LNCAP (cell line): ENCODE measurements around the gene JAGN1.

ENCODE experiments used
- TF ChIP-seq, protein P1 (sequence below): fragments of 450-650 bp; IDR thresholded peaks from 2 replicates; pipeline ENCODE4 v1.5.1; 2017; ENCODE audit warnings: mild to moderate bottlenecking

The JAGN1 gene

GRCh38 chr3:9913601-9914000 is 23.2 kb downstream of the JAGN1 start:
- TF ChIP-seq, protein P1, sequence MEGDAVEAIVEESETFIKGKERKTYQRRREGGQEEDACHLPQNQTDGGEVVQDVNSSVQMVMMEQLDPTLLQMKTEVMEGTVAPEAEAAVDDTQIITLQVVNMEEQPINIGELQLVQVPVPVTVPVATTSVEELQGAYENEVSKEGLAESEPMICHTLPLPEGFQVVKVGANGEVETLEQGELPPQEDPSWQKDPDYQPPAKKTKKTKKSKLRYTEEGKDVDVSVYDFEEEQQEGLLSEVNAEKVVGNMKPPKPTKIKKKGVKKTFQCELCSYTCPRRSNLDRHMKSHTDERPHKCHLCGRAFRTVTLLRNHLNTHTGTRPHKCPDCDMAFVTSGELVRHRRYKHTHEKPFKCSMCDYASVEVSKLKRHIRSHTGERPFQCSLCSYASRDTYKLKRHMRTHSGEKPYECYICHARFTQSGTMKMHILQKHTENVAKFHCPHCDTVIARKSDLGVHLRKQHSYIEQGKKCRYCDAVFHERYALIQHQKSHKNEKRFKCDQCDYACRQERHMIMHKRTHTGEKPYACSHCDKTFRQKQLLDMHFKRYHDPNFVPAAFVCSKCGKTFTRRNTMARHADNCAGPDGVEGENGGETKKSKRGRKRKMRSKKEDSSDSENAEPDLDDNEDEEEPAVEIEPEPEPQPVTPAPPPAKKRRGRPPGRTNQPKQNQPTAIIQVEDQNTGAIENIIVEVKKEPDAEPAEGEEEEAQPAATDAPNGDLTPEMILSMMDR: no peak

- TF ChIP-seq, protein P1: no peak
Observed at GRCh38 chr3:9914011-9914410, 23.6 kb downstream of the JAGN1 start.

DNA sequence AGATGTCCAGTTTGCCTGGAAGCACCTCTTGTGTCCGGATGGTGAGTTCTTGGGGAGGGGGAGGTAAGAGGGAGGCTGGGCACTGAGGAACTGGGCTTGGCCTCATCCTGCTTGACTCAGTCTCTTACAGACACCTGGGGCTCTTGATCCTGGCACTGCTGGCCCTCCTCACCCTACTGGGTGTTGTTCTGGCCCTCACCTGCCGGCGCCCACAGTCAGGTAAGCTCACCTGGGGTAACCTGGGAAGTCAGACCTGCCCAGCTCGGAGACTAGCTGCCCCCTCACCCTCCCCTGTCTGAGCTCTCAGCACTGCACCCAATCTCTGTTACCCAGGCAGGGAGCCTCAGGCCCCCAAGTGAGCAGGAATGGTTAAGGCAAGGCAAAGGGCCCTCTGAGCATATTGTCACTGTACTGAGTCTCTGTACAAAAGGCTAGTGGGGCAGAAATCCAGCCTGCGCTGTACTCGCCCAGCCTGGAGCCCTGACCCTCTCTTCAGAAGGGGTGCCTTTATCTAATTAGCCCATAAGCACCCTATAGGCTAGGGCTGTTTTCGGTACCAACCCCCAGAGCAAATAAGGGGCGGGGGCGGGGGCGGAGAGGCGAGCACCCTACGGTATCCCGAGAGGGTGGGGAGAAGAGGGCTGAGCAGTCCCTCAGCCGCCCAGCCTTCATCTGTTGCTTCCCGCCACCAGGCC is 24.3 kb downstream of the JAGN1 start:
- TF ChIP-seq, protein P1: no peak

GRCh38 chr3:9915254-9916141 is 25.1 kb downstream of the JAGN1 start:
- TF ChIP-seq, protein P1: no peak

DNA sequence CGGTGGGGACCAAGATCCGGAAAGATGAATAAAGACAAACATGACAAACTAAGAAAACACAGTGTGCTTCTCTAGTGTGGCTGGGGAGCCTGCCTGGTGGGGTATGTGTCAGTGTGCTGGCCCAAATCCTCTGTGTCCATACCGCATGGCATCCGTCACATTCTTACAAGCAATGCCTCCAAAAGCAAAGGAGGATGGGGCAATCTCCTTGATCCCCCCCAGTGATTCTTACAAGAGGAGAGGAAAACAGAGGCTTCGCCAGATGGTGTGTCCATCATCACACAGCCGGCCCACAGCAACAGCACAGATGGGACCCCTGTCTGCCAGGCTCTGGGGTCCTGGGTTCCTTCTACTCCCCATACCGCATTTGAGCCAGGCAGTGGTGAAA is 25.9 kb downstream of the JAGN1 start:
- TF ChIP-seq, protein P1: no peak

GRCh38 chr3:9916734-9917680 is 26.6 kb downstream of the JAGN1 start, which contains the start of gene IL17RC:
IL17RC (plus strand) TSS chr3:9917098; CDS start chr3:9917316, 218 bp downstream.
- TF ChIP-seq, protein P1: no peak

- TF ChIP-seq, protein P1: no peak
Observed at GRCh38 chr3:9917820-9918219, 27.4 kb downstream of the JAGN1 start.
